Activated naive CD4-positive, alpha-beta T cell treated with anti-CD3 and anti-CD28 coated beads, Interleukin-2, amount 50 U/mL, for 16 hours (primary cell): ENCODE measurements around the gene LDLRAD2.

Experiments
- DNase-seq: peaks from one replicate; pipeline ENCODE4 v3.0.0-alpha.2; 2020

Gene LDLRAD2

DNA sequence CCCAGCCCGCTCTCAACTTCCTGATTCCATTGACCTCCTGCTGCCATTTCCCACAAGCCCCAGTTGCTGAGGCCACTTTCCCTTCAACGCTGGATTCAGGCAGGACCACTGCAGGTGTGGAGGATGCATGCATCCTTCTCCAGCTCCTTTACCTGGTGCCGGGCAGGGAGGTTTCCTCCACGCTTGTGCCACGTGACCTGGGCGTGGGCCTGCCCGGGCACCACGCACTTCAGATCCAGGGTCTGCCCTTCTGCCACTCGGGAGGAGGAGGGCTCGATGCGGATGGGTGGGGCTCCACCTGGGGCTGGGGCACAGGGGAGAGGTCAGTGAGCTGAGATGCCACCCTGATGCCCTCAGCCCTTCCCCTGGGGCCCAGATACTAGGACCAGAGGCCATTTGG is 31.9 kb downstream of the LDLRAD2 start:
- no peak for DNase-seq

DNA sequence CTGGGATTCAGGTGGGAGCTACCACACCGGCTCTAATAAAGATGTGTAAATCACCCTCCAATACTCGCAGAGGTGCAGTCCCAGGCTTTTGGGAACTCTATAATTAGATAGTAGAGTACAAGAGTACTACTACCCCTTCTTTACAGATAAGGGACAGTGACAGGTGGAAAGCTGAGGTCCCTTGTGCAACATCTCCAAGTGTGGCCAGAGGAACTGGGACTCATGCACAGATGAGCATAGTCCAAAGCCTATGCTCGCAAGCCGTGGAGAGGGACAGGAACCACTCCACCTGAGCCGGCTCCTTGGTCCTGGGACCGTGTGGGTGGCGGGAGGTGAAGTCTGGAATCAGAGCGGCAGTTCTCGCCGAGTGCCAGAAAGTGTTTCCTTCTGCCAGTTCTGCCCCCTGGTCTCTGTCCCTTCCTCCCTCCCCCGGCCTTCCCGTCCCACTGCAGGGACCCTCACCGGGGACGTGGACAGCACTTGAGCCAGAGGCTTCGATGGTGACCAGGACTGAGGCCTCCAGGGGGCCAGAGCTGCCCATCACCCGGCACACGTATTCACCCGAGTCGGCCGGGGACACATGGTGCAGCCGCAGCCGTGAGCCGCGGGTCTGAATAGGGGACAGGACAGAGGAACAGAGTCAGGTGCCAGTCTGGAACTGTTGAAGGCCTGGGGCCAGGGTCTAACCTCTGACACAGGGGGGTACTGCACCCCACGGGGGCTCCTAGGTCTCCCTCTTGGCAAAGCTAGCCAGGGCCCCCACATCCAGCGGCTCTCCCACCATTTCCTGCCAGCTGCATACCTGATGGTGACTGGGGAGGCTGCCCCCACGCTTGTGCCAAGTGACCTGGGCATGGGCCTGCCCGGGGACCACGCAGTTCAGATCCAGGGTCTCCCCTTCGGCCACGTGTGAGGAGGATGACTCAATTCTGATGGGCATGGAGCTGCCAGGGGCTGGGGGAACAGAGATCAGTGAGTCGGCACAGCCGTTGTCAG is 33.9 kb downstream of the LDLRAD2 start:
- no peak for DNase-seq

DNA sequence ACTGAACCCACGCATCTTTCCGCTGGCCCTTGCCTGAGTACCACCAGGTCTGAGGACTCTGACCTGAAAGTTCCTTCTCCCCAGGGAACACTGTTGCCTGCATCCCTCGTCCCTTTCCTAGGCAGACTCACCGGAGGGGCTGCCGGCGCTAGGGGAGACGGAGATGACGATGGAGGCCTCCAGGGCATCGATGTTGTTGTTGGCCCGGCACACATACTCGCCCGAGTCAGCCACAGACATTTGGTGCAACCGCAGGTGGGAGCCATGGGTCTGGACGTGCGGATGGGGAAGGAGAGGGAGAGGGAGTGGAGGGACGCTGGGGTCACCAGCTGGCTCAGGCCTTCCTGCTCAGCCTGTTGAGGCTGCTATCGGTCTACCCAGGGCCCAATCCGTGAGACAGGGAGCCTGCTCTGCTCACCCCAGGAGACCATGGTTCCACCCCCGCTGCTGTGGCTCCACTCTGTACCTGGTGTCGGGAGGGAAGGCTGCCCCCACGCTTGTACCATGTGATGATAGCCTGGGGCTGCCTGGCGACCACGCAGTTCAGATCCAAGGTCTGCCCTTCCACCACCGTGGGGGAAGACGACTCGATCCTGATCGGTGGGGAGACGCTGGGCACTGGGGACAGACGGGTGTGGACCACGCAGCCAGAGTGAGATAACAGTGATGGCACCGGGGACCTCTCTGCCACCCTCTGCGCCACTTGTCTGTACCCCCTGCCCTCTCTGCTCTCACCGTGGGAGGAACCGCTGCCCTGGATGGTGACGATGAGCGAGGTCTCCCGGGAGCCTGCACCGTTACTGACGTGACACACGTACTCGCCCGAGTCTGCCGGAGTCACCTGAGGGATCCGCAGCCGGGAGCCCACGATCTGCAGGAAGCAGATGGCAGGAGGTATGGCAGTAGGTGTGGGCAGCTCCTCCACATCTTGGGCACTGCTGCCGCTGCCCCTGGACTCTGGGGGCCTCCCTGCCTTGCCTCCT is 35.4 kb downstream of the LDLRAD2 start:
- no peak for DNase-seq

DNA sequence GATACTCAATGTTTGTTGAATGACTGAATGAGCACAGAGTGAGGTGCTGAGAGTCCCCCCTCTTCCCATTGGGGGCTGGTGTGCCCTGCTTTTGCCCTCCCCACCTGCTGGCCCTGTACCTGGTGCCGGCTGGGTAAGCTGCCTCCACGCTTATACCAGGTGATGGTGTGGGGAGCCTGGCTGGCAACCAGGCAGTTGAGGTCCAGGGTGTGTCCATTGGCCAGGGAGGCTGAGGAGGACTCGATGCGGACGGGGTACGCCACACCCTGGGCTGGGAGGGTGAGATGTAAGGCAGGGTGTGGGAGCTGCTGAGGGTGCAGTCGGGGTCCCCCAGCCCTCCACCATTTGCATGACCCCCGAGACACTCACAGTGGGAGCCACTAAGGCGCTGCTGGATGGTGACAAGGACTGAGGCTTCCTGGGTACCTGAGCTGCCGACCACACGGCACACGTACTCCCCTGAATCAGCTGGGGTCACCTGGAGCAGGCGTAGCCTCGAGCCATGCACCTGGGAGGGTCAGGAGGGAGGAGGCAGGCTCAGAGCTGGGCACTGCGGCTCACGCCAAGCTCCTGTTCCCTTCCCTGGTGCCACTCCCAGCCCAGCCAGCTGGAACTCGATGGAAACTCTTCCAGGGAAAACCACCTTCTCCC is 36.6 kb downstream of the LDLRAD2 start:
- DNase-seq = no peak

DNA sequence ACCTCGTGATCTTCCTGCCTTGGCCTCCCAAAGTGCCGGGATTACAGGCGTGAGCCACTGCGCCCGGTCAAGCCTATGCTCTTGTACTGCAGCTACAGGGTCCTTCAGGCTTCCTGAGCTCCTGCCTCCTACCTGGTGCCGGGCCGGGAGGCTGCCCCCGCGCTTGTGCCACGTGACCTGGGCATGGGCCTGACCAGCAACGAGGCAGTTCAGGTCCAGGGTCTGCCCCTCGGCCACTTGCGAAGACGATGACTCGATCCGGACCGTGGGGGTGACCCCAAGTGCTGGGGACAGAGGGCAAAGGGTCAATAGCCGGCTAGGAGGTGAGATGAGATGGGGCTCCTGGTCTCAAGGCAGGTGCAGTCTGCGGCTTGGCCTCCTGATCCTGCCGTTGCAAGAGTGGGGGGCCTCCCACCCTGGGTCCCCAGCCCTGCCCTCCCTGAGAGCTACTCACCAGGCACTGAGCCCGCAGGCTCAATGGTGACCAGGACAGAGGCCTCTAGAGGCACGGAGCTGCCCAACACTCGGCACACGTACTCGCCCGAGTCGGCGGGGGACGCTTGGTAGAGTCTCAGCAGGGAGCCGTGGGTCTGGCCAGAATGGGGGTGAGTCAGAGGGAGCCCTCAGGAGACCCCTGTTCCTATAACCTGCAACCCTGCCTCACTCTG is 38.0 kb downstream of the LDLRAD2 start:
- no peak for DNase-seq

GRCh38 chr1:21851430-21852250 is 39.6 kb downstream of the LDLRAD2 start:
- no peak for DNase-seq

DNA sequence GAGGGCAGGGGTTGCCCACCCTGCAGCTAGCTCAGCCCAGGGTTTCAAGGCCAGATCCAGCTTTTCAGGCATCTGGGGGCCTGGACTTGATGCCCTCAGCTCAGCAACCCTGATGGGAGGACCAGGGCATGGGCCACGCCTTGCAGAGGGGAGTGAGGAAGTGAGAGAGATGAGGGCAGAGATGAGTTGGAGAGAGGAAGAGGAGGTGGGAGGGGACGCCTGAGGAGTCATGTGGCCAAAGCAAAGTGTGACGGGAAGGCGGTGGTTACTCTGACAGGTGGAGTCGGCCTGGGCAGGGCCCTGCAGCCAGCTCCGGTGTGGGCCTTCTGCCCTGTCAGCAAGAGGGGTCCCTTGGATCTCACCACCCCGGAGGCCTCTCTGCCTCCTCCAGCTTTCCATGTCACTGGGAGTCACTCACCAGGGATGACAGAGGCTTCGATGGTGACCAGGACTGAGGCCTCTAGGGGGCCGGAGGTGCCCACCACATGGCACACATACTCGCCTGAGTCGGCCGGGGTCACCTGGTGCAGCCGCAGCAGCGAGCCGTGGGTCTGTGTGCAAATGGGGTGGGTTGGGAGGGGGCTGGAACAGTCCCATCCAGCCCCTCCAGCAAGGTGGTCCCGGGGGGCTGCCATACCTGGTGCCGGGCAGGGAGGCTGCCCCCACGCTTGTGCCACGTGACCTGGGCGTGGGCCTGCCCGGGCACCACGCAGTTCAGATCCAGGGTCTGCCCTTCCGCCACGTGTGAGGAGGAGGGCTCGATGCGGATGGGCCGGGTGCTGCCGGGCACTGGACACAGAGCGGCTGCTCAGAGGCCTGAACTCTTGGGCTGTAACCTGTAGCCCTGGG is 40.4 kb downstream of the LDLRAD2 start:
- DNase-seq = no peak

GRCh38 chr1:21853131-21853427 is 41.0 kb downstream of the LDLRAD2 start:
- no peak for DNase-seq

DNA sequence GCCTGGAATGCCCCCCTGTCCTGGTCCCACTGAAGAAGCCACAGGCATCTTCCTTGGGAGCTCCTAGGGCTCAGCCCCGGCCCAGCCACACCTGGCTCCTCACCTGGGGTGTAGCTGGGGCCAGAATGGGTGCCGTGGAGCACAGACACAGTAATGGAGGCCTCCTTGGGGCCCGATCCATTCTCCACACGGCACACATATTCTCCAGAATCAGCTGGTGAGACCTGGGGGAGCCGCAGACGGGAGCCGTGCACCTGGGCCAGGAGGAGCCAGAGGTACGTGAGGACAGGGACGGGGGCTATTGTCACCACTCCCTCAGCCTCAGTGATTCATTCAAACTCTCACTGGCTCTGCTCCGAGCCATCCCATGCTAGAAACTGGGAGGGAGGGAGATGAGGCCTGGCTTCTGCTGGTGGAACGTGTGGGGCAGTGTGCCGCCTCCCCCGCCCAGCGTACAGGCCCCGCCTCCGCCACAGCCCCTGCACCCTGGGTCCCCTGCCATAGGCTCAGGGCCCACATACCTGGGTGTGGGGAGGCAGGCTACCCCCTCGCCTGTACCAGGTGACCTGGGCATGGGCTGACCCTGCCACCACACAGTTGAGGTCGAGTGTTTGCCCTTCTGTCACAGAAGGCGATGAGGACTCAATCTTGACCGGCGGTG is 42.2 kb downstream of the LDLRAD2 start:
- DNase-seq = no peak

GRCh38 chr1:21854751-21855131 is 42.7 kb downstream of the LDLRAD2 start:
- DNase-seq = no peak

DNA sequence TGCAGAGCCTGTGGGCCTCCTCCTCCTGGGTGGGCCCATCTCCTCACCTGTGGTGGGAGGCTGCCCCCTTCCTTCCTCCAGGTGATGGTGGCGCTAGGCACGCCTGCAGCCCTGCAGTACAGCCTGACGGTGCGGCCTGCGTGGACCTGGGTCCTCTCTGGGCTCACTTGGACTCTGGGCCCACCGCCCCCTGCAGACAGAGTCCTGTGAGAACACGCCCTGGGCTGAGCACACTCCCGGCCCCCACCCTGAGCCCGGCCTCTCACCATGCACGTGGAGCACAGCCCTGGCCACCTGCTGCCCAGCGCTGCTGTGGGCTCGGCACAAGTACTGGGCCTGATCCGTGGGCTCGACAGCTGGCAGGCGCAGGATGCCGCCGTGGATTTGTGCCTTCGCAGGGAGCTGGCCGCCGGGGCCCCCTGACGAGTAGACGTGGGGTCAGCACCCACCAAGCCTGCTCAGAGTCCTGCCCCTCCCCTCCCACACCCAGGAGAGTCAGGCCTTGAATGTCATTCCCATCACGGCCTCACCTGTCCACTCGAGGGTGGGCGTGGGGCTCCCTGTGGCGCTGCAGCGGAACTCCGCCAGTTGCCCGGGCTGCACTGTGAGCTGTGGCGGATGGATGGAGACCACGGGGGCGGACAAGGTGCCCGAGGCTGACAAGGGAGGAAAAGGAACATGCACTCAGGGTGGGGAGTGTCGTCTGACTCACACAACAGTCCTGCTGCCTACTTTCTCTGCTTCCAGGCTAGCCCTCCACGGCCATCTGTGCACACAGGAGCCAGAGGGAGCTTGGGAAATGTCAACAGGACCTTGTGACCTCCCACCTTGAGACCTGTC is 43.4 kb downstream of the LDLRAD2 start:
- DNase-seq = no peak

DNA sequence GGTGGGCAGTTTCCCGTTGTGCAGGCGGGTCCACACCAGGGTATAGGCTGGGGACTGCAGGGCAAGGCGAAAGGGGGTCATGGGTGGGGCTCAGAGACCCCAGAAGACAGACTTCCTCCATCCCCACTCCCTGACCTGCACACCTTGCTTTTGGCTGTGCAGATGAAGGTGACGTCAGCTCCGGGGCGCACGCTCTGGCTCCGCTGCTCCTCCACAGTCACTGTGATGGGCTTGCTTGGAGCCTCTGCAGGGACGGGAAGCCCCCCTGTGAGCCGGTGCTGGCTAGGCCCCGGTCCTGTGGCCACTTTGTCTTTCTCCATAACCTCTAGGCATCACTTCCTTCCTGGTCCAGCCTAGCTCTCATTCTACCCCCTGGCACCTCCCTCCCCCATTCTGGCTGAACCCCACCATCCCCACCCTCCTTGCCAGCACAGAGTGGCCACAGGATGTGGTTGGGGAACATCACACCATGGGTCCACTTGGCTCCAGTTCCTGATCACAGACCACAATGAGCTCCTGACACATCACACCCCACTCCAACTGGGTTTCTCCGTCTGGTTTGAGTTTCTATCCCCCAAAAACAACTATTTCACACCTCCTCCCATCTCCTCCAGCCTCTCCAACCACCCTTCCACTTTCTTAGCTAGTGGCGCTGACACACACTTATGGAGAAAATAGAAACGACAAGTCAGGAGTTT is 45.2 kb downstream of the LDLRAD2 start:
- DNase-seq = no peak

DNA sequence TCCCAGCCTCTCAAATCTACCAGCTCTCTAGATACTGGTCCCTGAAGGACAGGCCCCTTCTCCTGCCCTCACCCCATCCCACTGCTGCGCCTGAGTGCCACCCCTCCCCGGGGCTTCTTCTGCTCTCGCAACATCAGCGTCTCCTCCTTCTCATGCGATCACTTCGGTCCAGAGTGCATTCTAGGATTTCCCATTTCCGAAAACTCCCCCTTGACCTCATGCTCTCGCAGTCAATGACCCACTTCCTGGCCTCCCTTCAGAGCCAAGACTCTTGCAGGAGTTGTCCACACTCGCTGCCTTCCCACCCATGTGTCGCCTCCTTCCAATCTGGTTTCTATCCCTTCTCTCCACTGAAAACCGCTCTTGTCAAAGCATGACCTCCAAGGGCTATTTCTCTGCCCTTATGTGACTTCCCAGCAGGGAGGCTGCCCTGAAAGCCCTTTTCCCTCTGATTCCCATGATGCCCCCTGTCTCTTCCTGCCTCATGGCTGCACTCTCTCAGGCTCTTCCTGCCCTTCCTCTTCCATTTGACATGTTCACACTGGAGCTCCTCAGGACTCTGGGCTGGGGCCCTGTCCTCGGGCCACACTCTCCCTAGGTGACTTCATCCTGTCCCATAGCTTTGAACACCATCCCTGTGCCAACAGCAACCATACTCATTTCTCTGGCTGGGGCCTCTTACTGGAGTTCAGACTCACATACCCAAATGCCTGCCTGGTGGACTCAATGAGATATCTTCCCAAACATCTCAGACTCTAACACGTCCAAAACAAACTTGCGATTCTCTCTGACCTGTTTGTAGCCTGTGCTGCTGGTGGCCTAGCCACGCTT is 46.0 kb downstream of the LDLRAD2 start:
- DNase-seq = no peak

GRCh38 chr1:21859669-21860179 is 47.7 kb downstream of the LDLRAD2 start:
- no peak for DNase-seq

GRCh38 chr1:21860971-21861370 is 48.9 kb downstream of the LDLRAD2 start:
- DNase-seq = no peak

GRCh38 chr1:21861602-21862429 is 49.8 kb downstream of the LDLRAD2 start:
- DNase-seq = no peak
